ENCODE results near the gene DNAJC30.
"Not testable (repeated sequence)": the region's sequence is repeated elsewhere in the genome, so short reads cannot be mapped to it uniquely, and the experiment has no call there.

GRCh38 chr7:73660594-73660993 is 22.7 kb downstream of the DNAJC30 start:
- TF ChIP-seq, protein P1, sequence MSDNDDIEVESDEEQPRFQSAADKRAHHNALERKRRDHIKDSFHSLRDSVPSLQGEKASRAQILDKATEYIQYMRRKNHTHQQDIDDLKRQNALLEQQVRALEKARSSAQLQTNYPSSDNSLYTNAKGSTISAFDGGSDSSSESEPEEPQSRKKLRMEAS (IDR thresholded peaks at IDR 0.05), result not testable (repeated sequence)
- TF ChIP-seq CTCF (IDR thresholded peaks at IDR 0.05 in 2 of 3, conservative IDR thresholded peaks at IDR 0.05 in 1 of 3; ENCODE audit: borderline replicate concordance in 1 of 3, insufficient read depth in 1 of 3, low read depth in 2 of 3, low read length in 2 of 3); RAD21 (IDR thresholded peaks at IDR 0.05; ENCODE audit: low read depth); CEBPB (IDR thresholded peaks at IDR 0.05; ENCODE audit: low read depth); JUND (IDR thresholded peaks at IDR 0.05); EZH2 (IDR thresholded peaks at IDR 0.05); POLR2A (IDR thresholded peaks at IDR 0.05; ENCODE audit: borderline replicate concordance, extremely low read depth, insufficient read depth, insufficient read length); POLR2AphosphoS5 (IDR thresholded peaks at IDR 0.05; ENCODE audit: low read depth, low read length): not testable (repeated sequence)
- TF ChIP-seq, protein P2, sequence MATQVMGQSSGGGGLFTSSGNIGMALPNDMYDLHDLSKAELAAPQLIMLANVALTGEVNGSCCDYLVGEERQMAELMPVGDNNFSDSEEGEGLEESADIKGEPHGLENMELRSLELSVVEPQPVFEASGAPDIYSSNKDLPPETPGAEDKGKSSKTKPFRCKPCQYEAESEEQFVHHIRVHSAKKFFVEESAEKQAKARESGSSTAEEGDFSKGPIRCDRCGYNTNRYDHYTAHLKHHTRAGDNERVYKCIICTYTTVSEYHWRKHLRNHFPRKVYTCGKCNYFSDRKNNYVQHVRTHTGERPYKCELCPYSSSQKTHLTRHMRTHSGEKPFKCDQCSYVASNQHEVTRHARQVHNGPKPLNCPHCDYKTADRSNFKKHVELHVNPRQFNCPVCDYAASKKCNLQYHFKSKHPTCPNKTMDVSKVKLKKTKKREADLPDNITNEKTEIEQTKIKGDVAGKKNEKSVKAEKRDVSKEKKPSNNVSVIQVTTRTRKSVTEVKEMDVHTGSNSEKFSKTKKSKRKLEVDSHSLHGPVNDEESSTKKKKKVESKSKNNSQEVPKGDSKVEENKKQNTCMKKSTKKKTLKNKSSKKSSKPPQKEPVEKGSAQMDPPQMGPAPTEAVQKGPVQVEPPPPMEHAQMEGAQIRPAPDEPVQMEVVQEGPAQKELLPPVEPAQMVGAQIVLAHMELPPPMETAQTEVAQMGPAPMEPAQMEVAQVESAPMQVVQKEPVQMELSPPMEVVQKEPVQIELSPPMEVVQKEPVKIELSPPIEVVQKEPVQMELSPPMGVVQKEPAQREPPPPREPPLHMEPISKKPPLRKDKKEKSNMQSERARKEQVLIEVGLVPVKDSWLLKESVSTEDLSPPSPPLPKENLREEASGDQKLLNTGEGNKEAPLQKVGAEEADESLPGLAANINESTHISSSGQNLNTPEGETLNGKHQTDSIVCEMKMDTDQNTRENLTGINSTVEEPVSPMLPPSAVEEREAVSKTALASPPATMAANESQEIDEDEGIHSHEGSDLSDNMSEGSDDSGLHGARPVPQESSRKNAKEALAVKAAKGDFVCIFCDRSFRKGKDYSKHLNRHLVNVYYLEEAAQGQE (IDR thresholded peaks at IDR 0.05; ENCODE audit: low read depth), result not testable (repeated sequence)

Data from HCT116 (cell line).